Activated naive CD8-positive, alpha-beta T cell treated with anti-CD3 and anti-CD28 coated beads for 36 hours (primary cell): ENCODE results near the gene FASN. TPM values are rescaled to one million over a fixed set of nuclear protein-coding genes. Genes with fewer than 3 reads are reported as not detected.
"Not testable (repeated sequence)": the region's sequence is repeated elsewhere in the genome, so short reads cannot be mapped to it uniquely, and the experiment has no call there.

Source experiments
- DNase-seq: peaks from one replicate; pipeline ENCODE4 v3.0.0; 2021
- H3K27ac Mint-ChIP-seq: one replicate; pipeline ENCODE4 v1.8.0; 2022; ENCODE audit warnings: mild to moderate bottlenecking, moderate library complexity, mixed read lengths
- H3K27me3 Mint-ChIP-seq: one replicate; pipeline ENCODE4 v1.8.0; 2022; ENCODE audit warnings: mild to moderate bottlenecking, mixed read lengths
- H3K36me3 Mint-ChIP-seq: one replicate; pipeline ENCODE4 v1.8.0; 2021; ENCODE audit warnings: mild to moderate bottlenecking, mixed read lengths
- H3K4me1 Mint-ChIP-seq: one replicate; pipeline ENCODE4 v1.8.0; 2021; ENCODE audit warnings: mixed read lengths
- H3K4me3 Mint-ChIP-seq: one replicate; pipeline ENCODE4 v1.8.0; 2022; ENCODE audit warnings: mild to moderate bottlenecking, moderate library complexity, mixed read lengths
- H3K9me3 Mint-ChIP-seq: one replicate; pipeline ENCODE4 v1.8.0; 2022; ENCODE audit warnings: mixed read lengths
- total RNA-seq, 2 experiments: library from RNA; stranded (reverse); gene quantifications; one replicate each; pipeline ENCODE4 v1.2.3, GENCODE V29; 2021

FASN gene
- total RNA-seq = 100 to 1,000 TPM; 282 to 287 TPM

GRCh38 chr17:82098169-82098938 lies at the start of gene FASN:
Gene FASN, minus strand, starts transcription at chr17:82098236. Its CDS starts 1,791 bp downstream, at chr17:82096445.
- Mint-ChIP-seq H3K9me3 (no peaks in the 10 kb centered on the region), H3K36me3 (peaks cover 12% of the 10 kb centered on the region), H3K4me3 (peak within 1 kb of the TSS; percentile 79), H3K4me1 (peaks cover 9% of the 10 kb centered on the region), H3K27me3 (no peaks in the 10 kb centered on the region), H3K27ac (peak within 1 kb of the TSS; percentile 63)
- peak; percentile 97 for DNase-seq

DNA sequence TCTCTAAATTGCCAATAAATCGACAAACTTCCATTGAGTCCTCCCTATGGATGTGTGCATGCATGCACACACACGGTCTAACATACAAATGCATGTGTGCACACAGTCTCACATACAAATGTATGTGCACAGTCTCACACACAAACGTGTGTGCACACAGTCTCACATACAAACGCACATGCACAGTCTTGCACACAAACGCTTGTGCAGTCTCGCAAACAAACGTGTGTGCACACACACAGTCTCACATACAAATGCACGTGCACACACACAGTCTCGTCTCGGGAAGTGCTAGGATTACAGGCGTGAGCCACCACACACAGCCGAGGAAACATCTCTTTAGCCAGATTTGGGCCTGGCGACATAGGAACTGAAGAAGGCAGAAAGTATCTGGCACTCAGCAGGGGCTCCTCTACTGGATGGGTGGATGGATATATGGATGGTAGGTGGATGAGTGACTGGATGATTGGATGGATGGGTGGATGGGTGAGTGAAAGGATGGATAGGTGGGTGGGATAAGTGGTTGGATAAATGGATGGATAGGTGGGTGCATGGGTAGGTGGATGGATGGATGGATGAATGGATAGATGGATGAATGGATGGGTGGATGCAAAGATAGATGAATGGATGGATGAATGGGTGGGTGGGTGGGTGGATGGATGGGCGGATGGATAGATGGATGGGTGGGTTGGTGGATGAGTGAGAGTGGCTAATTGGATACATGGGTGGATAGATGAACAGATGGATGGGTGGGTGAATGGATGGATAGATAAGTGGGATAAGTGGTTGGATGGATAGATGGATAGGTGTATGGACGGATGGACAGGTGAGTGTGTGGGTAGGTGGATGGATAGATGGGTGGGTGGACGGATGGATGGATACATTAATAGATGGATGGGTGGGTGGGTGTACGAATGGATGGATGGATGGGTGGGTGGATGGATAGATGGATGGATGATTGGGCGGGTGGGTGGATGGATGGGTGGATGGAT lies 48.9 kb upstream of the FASN start:
- Mint-ChIP-seq H3K36me3 (peaks cover 12% of the 10 kb centered on the region), H3K4me1 (no peaks in the 10 kb centered on the region), H3K4me3 (no peak overlapping the region), H3K9me3 (no peaks in the 10 kb centered on the region), H3K27me3 (no peaks in the 10 kb centered on the region), H3K27ac (no peak overlapping the region)
- no peak for DNase-seq

DNA sequence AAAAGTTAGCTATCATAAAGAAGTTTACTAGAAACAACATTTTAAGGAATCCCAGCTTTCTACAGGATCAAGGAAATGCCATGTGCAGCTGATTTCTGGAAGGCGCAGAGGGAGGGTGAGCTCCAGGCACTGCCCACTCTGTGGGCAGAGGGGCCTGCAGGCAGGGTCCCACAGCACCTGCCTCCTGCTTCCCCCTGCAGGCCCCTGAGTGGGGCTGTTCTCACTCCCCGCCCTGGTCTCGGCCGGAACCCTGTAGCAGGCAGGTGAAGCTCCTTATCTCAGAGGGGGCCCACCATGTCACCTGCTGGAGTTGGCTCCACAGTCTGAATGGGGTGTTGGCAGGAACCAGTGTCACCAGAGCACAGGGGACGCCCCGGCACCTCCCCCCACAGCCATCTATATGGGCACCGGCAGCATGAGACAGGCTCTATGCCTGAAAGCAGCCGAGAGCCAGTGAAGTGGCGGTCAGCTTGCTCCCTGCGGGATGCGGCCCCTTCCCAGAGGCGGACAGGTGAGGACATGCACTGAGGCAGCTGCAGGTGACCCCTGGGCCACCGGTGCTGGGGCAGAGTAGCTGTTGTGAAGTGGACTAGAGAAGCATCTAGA lies 47.6 kb upstream of the FASN start:
- DNase-seq = no peak
- Mint-ChIP-seq H3K36me3 (peaks cover 9% of the 10 kb centered on the region), H3K4me1 (no peaks in the 10 kb centered on the region), H3K9me3 (no peaks in the 10 kb centered on the region), H3K4me3 (no peak overlapping the region), H3K27me3 (no peaks in the 10 kb centered on the region), H3K27ac (no peak overlapping the region)

GRCh38 chr17:82143333-82143732 lies 45.3 kb upstream of the FASN start:
- Mint-ChIP-seq H3K36me3 (peaks cover 6% of the 10 kb centered on the region), H3K4me3 (no peak overlapping the region), H3K4me1 (no peaks in the 10 kb centered on the region), H3K27me3 (no peaks in the 10 kb centered on the region), H3K27ac (no peak overlapping the region), H3K9me3 (no peaks in the 10 kb centered on the region)
- no peak for DNase-seq

DNA sequence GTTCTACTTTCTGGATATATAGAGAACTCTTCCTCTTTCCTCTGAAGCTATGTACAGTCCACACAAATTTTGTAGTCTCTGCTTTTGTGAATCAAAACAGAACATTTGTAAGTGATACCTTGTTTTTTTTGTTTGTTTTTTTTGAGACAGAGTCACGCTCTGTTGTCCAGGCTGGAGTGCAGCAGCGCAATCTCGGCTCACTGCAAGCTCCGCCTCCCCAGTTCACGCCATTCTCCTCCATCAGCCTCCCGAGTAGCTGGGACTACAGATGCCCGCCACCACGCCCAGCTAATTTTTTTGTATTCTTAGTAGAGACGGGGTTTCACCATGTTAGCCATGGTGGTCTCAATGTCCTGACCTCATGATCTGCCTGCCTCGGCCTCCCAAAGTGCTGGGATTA lies 41.9 kb upstream of the FASN start:
- not testable (repeated sequence) for H3K9me3 Mint-ChIP-seq, H3K4me3 Mint-ChIP-seq, DNase-seq, H3K27me3 Mint-ChIP-seq, H3K27ac Mint-ChIP-seq, H3K36me3 Mint-ChIP-seq, H3K4me1 Mint-ChIP-seq

GRCh38 chr17:82138511-82138992 lies 40.5 kb upstream of the FASN start:
- Mint-ChIP-seq H3K27me3 (no peaks in the 10 kb centered on the region), H3K9me3 (no peaks in the 10 kb centered on the region), H3K4me3 (no peak overlapping the region), H3K27ac (no peak overlapping the region), H3K4me1 (no peaks in the 10 kb centered on the region), H3K36me3 (no peaks in the 10 kb centered on the region)
- DNase-seq = no peak

DNA sequence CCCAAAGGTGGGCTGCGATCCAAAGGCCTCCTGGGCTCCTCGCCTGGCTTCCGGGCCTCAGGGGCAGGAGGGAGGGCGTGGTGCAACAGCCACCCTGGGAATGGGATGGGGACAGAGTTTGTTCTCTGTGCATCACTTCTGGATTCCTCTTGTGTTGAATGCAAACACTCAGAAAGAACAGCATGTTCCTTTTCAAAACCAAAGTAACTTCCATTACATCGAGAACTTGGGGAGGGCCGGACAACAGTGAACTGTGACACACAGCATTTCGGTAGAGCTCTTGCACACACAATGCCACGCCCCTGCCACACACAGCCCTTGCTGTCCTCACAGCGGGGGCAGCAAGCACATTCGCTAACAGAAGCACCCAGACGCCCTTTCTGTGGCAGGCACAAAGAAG lies 36.1 kb upstream of the FASN start:
- Mint-ChIP-seq H3K4me1 (no peaks in the 10 kb centered on the region), H3K27me3 (no peaks in the 10 kb centered on the region), H3K27ac (no peak overlapping the region), H3K9me3 (no peaks in the 10 kb centered on the region), H3K36me3 (no peaks in the 10 kb centered on the region), H3K4me3 (no peak overlapping the region)
- DNase-seq = no peak

DNA sequence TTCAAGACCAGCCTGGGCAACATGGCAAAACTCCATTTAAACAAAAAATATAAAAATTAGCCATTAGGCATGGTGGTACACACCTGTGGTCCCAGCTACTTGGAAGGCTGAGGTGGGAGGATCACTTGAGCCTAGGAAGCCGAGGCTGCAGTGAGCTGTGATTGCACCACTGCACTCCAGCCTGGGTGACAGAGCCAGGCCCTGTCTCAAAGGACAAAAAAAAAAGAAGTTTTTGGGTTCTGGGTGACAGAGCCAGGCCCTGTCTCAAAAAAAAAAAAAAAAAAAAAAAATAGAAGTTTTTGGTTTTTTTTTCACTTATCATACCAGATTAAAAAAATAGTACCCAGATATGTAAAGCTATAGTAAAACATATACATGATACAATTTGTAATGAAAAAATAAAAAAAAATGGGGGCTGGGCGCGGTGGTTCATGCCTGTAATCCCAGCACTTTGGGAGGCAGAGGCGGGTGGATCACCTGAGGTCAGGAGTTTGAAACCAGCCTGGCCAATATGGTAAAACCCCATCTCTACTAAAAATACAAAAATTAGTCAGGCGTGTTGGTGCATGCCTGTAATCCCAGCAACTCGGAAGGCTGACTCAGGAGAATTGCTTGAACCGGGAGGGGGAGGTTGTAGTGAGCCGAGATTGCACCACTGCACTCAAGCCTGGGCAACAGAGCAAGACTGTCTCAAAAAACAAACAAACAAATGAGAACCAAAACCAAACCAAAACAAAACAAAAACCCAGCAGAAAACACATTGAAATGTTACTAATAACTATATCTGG lies 35.3 kb upstream of the FASN start:
- H3K36me3 Mint-ChIP-seq, H3K27me3 Mint-ChIP-seq, H3K4me1 Mint-ChIP-seq, H3K27ac Mint-ChIP-seq, H3K4me3 Mint-ChIP-seq, DNase-seq, H3K9me3 Mint-ChIP-seq: not testable (repeated sequence)

DNA sequence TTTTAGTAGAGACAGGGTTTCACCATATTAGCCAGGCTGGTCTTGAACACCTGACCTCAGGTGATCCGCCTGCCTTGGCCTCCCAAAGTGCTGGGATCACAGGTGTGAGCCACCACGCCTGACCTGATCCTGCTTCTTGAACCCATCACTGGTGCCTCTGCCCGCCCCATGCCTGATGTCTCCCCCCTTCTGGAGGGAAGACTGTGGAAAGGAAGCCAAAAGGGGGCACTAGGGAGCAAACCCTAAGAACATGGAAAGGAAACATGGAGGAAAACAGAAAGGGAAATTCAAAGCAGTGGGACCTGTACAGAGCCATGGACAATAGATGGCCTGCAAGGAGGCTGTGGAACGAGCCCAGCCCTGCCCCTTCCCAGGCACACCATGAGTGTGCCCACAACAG lies 31.1 kb upstream of the FASN start:
- DNase-seq = no peak
- Mint-ChIP-seq H3K27me3 (no peaks in the 10 kb centered on the region), H3K4me1 (peaks cover 32% of the 10 kb centered on the region), H3K36me3 (peaks cover 13% of the 10 kb centered on the region), H3K4me3 (no peak overlapping the region), H3K27ac (no peak overlapping the region), H3K9me3 (no peaks in the 10 kb centered on the region)

GRCh38 chr17:82128287-82128686 lies 30.3 kb upstream of the FASN start:
- Mint-ChIP-seq H3K36me3 (peaks cover 16% of the 10 kb centered on the region), H3K4me3 (no peak overlapping the region), H3K27me3 (no peaks in the 10 kb centered on the region), H3K27ac (no peak overlapping the region), H3K4me1 (peaks cover 39% of the 10 kb centered on the region), H3K9me3 (no peaks in the 10 kb centered on the region)
- no peak for DNase-seq

- Mint-ChIP-seq H3K9me3 (no peaks in the 10 kb centered on the region), H3K4me1 (peaks cover 42% of the 10 kb centered on the region), H3K27ac (peak overlapping the region; percentile 66), H3K4me3 (peak overlapping the region; percentile 52), H3K27me3 (no peaks in the 10 kb centered on the region), H3K36me3 (peaks cover 19% of the 10 kb centered on the region)
- DNase-seq = no peak
Measured at GRCh38 chr17:82127704-82128103, 29.7 kb upstream of the FASN start.

GRCh38 chr17:82127315-82127595 lies 29.2 kb upstream of the FASN start:
- H3K36me3 Mint-ChIP-seq = peaks cover 20% of the 10 kb centered on the region
- no peaks in the 10 kb centered on the region for H3K27me3 Mint-ChIP-seq
- peaks cover 45% of the 10 kb centered on the region for H3K4me1 Mint-ChIP-seq
- H3K27ac Mint-ChIP-seq = peak overlapping the region; percentile 66
- H3K9me3 Mint-ChIP-seq = no peaks in the 10 kb centered on the region
- peak overlapping the region; percentile 71 for H3K4me3 Mint-ChIP-seq
- no peak for DNase-seq

DNA sequence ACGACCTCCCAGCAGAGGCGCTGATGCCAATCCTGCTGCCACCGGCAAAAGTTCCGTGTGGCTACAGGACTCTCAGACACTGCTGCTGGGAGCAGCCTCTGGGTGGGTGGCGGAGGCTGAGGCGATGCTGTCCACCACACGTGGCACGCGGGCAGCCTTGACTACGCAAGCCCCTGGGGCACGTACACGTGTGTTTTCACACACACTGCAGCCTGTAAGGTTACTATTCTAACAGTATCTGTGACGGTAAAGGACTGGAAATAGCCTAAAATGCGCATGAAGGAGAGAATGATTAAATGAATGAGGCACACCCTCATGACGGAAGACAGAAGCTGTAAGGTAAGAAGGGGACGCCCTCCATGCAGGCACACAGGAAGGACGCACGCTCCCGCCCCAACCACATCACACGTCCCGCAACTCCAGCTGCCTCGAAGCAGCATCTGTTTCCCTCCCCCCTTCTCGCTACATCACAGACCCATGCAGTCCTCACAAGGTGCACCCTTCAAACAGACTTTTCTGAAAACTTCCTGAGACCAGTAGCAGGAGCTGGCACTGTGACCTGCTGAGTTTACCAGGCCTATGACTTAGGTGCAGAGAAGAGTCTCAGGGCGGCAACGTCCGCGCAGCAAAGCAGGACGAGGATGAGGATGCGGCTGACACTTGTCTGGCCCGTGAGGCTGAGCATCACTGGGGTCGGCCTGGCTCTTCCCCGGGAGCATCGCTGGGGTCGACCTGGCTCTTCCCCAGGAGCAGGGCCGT lies 28.7 kb upstream of the FASN start:
- DNase-seq = peak; percentile 72
- H3K9me3 Mint-ChIP-seq = no peaks in the 10 kb centered on the region
- peaks cover 20% of the 10 kb centered on the region for H3K36me3 Mint-ChIP-seq
- peaks cover 48% of the 10 kb centered on the region for H3K4me1 Mint-ChIP-seq
- H3K27ac Mint-ChIP-seq = peak overlapping the region; percentile 97
- peak overlapping the region; percentile 71 for H3K4me3 Mint-ChIP-seq
- no peaks in the 10 kb centered on the region for H3K27me3 Mint-ChIP-seq

DNA sequence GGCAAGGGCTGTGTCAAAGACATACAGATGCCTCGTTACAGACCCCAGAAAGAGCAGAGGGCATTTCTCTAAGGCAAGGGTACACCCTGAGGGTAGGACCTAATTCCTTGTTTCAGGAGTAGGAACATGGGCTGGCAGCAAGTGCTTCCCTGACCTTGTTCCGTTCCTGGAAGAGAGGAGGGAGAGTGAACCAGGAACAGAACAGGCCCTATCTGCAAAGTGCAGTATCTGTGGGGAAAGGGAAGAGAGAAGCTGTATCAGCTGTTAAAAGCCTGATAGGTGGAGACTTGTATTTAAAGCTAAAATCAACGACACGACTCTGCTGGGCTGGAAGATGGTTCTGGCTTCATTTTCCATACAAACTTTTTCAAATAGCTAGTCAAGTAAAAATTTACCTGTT lies 26.1 kb upstream of the FASN start:
- Mint-ChIP-seq H3K4me3 (no peak overlapping the region), H3K36me3 (peaks cover 20% of the 10 kb centered on the region), H3K27ac (peak overlapping the region; percentile 22), H3K27me3 (no peaks in the 10 kb centered on the region), H3K9me3 (no peaks in the 10 kb centered on the region), H3K4me1 (peaks cover 65% of the 10 kb centered on the region)
- DNase-seq = no peak
